Activated CD4-positive, alpha-beta T cell treated with anti-CD3 and anti-CD28 coated beads, Interleukin-2, amount 50 U/mL, for 16 hours (primary cell): ENCODE data around the gene PCDHGB3.
"Not testable (repeated sequence)": the region's sequence is repeated elsewhere in the genome, so short reads cannot be mapped to it uniquely, and the experiment has no call there.

ENCODE experiments used
- DNase-seq: peaks from one replicate; pipeline ENCODE4 v3.0.0-alpha.2; 2020

Gene PCDHGB3

DNA sequence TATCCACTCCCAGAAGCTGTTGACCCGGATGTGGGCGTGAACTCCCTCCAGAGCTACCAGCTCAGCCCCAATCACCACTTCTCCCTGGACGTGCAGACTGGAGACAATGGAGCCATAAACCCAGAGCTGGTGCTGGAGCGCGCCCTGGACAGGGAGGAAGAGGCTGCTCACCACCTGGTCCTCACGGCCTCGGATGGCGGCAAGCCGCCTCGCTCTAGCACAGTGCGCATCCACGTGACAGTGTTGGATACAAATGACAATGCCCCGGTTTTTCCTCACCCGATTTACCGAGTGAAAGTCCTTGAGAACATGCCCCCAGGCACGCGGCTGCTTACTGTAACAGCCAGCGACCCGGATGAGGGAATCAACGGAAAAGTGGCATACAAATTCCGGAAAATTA is 23.2 kb downstream of the PCDHGB3 start:
- DNase-seq: no peak

DNA sequence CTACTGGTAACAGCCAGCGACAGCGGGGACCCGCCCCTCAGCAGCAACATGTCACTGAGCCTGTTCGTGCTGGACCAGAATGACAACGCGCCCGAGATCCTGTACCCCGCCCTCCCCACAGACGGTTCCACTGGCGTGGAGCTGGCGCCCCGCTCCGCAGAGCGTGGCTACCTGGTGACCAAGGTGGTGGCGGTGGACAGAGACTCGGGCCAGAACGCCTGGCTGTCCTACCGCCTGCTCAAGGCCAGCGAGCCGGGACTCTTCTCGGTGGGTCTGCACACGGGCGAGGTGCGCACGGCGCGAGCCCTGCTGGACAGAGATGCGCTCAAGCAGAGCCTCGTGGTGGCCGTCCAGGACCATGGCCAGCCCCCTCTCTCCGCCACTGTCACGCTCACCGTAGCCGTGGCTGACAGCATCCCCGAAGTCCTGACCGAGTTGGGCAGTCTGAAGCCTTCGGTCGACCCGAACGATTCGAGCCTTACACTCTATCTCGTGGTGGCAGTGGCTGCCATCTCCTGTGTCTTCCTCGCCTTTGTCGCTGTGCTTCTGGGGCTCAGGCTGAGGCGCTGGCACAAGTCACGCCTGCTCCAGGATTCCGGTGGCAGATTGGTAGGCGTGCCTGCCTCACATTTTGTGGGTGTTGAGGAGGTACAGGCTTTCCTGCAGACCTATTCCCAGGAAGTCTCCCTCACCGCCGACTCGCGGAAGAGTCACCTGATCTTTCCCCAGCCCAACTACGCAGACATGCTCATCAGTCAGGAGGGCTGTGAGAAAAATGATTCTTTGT is 24.6 kb downstream of the PCDHGB3 start:
- not testable (repeated sequence) for DNase-seq

DNA sequence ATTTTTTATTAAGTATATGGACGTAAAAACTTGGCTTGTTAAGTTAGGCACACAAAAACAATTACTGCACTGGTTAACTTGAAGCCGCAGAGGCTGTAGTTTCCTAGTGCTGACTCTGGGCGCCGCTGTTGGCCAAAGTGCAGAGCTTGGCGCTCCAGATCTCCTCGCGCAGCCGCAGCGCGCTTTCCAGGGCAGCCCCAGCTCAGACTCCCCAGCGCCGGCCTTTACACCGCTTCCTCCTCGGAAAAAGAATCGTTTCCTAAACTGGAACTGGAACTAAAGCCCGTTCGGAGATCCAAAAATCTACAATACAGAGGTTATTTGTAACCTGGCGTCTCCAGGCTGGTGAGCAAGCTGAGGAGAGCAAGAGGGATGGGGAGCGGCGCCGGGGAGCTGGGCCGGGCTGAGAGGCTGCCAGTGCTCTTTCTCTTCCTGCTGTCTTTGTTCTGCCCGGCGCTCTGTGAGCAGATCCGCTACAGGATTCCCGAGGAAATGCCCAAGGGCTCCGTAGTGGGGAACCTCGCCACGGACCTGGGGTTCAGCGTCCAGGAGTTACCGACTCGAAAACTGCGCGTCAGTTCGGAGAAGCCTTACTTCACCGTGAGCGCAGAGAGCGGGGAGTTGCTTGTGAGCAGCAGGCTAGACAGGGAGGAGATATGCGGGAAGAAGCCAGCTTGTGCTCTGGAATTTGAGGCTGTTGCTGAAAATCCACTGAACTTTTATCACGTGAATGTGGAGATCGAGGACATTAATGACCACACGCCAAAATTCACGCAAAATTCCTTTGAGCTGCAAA is 27.9 kb downstream of the PCDHGB3 start, which contains the start of gene PCDHGB5:
Gene PCDHGB5, plus strand, starts transcription at position 192 of the 796 bp plus-strand sequence. Its CDS starts 181 bp downstream, at position 373.
- peak; percentile 48 for DNase-seq

DNA sequence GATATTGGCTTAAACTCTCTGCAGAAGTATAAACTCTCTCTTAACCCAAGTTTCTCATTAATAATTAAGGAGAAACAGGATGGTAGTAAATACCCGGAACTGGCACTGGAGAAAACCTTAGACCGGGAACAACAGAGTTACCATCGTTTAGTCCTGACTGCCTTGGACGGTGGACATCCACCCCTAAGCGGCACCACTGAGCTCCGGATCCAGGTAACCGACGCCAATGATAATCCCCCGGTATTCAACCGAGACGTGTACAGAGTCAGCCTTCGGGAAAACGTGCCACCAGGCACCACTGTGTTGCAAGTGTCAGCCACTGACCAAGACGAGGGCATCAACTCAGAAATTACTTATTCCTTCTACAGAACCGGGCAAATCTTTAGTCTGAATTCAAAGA is 28.6 kb downstream of the PCDHGB3 start:
- DNase-seq: no peak

DNA sequence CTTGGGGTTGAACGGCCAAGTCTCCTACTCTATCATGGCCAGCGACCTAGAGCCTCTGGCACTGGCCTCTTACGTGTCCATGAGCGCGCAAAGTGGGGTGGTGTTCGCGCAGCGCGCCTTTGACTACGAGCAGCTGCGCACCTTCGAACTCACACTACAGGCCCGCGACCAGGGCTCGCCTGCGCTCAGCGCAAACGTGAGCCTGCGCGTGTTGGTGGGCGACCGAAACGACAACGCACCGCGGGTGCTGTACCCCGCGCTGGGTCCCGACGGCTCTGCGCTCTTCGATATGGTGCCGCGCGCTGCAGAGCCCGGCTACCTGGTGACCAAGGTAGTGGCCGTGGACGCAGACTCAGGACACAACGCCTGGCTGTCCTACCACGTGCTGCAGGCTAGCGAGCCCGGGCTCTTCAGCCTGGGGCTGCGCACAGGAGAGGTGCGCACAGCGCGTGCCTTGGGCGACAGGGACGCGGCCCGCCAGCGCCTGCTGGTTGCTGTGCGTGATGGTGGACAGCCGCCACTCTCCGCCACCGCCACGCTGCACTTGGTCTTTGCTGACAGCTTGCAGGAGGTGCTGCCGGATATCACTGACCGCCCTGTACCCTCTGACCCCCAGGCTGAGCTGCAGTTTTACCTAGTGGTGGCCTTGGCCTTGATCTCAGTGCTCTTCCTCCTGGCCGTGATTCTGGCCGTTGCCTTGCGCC is 29.7 kb downstream of the PCDHGB3 start:
- DNase-seq: no peak

DNA sequence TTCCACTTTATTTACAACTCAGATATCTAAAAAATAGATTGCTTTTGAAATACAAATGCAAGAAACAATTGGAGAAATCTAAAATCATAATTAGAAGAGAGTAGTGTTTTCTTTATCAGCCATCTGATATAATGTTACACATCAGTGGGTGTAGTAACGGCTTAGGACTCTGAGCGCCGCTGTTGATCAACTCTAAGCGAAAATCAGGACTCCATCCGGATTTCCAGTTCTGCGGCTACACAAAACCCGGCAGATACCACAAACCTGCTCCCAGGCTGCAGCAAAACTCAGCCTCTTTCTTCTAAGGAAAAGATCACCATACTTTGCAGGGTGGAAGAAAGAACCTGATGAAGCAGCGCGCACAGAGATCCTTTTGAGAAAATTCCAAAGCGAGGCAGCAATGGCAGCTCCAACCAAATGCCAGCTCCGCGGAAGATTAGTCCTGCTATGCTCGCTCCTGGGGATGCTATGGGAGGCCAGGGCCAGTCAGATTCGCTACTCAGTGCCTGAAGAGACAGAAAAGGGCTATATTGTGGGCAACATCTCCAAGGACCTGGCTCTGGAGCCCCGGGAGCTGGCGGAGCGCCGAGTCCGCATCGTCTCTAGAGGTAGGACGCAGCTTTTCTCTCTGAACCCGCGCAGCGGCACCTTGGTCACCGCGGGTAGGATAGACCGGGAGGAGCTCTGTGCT is 32.7 kb downstream of the PCDHGB3 start, which contains the start of gene PCDHGA9:
Gene PCDHGA9, plus strand, starts transcription at position 226 of the 691 bp plus-strand sequence. Its CDS starts 175 bp downstream, at position 401.
- no peak for DNase-seq

DNA sequence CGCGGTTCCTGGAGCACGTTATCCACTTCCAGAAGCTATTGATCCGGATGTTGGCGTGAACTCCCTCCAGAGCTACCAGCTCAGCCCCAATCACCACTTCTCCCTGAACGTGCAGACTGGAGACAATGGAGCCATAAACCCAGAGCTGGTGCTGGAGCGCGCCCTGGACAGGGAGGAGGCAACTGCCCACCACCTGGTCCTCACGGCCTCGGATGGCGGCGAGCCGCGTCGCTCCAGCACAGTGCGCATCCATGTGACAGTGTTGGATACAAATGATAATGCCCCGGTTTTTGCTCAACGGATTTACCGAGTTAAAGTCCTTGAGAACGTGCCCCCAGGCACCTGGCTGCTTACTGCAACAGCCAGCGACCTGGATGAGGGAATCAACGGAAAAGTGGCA is 33.3 kb downstream of the PCDHGB3 start:
- DNase-seq: no peak

DNA sequence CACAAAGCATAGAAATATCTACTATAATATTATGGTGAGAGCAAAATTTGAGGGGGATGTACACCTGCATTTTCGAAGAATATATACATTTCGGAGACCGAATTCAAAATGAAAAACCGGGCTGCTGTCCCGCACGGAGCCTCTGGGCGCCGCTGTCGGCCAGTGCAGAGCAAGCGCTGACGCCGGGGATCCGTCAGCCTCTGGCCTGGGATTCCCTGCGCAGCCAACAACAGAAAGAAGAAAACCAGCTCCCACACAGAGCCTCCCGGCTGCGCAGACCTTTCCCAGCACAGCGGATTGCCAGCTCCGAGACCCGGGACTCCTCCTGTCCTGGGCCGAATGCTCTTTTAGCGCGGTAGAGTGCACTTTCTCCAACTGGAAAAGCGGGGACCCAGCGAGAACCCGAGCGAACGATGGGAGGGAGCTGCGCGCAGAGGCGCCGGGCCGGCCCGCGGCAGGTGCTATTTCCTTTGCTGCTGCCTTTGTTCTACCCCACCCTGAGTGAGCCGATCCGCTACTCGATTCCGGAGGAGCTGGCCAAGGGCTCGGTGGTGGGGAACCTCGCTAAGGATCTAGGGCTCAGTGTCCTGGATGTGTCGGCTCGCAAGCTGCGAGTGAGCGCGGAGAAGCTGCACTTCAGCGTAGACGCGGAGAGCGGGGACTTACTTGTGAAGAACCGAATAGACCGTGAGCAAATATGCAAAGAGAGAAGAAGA is 37.9 kb downstream of the PCDHGB3 start, which contains the start of gene PCDHGB6:
Gene PCDHGB6, plus strand, starts transcription at position 232 of the 716 bp plus-strand sequence. Its CDS starts 182 bp downstream, at position 414.
- DNase-seq: peak; percentile 31

DNA sequence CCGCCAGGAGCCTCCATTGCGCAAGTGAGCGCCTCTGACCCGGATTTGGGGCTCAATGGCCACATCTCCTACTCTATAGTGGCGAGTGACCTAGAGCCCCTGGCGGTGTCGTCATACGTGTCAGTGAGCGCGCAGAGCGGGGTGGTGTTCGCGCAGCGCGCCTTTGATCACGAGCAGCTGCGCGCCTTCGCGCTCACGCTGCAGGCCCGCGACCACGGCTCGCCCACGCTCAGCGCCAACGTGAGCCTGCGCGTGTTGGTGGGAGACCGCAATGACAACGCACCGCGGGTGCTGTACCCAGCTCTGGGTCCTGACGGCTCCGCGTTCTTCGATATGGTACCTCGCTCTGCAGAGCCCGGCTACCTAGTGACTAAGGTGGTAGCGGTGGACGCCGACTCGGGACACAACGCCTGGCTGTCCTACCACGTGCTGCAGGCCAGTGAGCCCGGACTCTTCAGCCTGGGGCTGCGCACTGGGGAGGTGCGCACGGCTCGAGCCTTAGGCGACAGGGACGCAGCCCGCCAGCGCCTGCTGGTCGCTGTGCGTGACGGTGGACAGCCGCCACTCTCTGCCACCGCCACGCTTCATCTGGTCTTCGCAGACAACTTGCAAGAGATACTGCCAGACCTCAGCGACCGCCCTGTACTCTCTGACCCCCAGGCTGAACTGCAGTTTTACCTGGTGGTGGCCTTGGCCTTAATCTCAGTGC is 39.7 kb downstream of the PCDHGB3 start:
- no peak for DNase-seq

DNA sequence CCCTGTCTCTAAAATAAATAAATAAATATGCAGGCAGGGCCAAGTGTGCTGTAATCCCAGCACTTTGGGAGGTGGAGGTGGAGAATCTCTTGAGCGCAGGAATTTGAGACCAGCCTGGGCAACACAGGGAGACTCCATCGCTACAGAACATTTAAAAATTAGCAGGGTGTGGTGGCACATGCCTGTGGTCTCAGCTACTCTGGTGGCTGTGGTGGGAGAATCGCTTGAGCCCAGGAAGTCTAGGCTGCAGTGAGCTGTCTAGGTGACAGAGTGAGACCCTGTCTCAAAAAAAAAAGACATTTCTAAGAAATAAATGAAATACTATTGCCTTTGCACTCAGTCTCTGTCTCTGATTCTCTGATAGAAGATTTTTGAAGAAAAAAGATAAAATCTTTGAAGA is 41.5 kb downstream of the PCDHGB3 start:
- no peak for DNase-seq

DNA sequence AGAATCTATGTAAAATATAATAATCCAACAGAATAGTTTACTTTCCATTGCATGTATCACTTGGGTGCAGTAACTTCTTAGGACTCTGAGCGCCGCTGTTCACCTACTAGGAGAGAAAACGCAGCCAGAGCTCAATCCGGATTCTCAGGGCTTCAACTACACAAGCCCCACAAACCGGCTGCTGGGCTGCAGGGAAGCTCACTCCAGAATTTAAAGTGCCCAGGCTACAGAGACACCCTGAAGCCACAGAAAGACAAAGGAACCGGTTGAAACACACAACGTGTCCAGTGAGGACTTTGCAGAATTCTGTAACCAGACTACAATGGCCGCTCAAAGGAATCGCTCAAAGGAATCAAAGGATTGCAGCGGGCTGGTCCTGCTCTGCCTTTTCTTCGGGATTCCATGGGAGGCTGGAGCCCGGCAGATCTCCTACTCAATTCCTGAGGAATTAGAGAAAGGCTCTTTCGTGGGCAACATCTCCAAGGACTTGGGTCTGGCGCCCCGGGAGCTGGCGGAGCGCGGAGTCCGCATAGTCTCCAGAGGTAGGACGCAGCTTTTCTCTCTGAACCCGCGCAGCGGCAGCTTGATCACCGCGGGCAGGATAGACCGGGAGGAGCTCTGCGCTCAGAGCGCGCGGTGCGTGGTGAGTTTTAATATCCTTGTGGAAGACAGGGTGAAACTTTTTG is 43.0 kb downstream of the PCDHGB3 start, which contains the start of gene PCDHGA10:
Gene PCDHGA10, plus strand, starts transcription at position 134 of the 686 bp plus-strand sequence. Its CDS starts 189 bp downstream, at position 323.
- peak; percentile 57 for DNase-seq

DNA sequence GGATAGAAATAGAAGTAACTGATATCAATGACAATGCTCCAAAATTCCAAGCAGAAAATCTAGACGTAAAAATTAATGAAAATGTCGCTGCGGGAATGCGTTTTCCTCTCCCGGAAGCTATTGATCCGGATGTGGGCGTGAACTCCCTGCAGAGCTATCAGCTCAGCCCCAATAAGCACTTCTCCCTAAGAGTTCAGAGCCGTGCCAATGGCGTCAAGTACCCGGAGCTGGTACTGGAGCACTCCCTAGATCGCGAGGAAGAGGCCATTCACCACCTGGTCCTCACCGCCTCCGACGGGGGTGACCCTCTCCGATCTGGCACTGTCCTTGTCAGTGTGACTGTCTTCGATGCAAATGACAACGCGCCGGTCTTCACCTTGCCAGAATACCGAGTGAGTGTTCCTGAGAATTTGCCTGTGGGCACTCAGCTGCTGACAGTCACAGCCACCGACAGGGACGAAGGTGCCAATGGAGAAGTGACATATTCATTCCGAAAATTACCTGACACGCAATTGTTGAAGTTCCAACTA is 43.6 kb downstream of the PCDHGB3 start:
- no peak for DNase-seq

DNA sequence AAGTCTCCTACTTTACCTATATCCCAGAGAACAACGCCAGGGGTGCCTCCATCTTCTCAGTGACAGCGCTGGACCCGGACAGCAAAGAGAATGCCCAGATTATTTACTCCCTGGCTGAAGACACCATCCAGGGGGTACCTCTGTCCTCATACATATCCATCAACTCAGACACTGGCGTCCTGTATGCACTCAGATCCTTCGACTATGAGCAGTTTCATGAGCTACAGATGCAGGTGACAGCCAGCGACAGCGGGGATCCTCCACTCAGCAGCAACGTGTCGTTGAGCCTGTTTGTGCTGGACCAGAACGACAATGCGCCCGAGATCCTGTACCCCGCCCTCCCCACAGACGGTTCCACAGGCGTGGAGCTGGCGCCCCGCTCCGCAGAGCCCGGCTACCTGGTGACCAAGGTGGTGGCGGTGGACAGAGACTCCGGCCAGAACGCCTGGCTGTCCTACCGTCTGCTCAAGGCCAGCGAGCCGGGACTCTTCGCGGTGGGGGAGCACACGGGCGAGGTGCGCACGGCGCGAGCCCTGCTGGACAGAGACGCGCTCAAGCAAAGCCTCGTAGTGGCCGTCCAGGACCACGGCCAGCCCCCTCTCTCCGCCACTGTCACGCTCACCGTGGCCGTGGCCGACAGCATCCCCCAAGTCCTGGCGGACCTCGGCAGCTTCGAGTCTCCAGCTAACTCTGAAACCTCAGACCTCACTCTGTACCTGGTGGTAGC is 44.7 kb downstream of the PCDHGB3 start:
- not testable (repeated sequence) for DNase-seq

DNA sequence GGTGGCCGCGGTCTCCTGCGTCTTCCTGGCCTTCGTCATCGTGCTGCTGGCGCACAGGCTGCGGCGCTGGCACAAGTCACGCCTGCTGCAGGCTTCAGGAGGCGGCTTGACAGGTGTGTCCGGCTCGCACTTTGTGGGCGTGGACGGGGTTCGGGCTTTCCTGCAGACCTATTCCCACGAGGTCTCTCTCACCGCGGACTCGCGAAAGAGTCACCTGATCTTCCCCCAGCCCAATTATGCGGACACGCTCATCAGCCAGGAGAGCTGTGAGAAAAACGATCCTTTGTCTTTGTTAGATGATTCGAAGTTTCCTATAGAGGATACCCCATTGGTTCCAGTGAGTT is 45.2 kb downstream of the PCDHGB3 start:
- DNase-seq: not testable (repeated sequence)

DNA sequence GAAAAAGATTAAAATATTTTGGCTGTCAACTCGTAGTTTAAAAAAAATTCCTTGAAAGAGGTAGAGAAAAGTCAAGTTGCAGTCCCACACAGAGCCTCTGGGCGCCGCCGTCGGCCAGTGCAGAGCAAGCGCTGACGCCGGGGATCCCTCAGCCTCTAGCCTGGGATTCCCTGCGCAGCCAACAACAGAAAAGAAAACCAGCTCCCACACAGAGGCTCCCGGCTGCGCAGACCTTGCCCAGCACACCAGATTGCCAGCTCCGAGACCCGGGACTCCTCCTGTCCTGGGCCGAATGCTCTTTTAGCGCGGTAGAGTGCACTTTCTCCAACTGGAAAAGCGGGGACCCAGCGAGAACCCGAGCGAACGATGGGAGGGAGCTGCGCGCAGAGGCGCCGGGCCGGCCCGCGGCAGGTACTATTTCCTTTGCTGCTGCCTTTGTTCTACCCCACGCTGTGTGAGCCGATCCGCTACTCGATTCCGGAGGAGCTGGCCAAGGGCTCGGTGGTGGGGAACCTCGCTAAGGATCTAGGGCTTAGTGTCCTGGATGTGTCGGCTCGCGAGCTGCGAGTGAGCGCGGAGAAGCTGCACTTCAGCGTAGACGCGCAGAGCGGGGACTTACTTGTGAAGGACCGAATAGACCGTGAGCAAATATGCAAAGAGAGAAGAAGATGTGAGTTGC is 47.6 kb downstream of the PCDHGB3 start, which contains the start of gene PCDHGB7:
Gene PCDHGB7, plus strand, starts transcription at position 184 of the 679 bp plus-strand sequence. Its CDS starts 183 bp downstream, at position 367.
- peak; percentile 54 for DNase-seq

DNA sequence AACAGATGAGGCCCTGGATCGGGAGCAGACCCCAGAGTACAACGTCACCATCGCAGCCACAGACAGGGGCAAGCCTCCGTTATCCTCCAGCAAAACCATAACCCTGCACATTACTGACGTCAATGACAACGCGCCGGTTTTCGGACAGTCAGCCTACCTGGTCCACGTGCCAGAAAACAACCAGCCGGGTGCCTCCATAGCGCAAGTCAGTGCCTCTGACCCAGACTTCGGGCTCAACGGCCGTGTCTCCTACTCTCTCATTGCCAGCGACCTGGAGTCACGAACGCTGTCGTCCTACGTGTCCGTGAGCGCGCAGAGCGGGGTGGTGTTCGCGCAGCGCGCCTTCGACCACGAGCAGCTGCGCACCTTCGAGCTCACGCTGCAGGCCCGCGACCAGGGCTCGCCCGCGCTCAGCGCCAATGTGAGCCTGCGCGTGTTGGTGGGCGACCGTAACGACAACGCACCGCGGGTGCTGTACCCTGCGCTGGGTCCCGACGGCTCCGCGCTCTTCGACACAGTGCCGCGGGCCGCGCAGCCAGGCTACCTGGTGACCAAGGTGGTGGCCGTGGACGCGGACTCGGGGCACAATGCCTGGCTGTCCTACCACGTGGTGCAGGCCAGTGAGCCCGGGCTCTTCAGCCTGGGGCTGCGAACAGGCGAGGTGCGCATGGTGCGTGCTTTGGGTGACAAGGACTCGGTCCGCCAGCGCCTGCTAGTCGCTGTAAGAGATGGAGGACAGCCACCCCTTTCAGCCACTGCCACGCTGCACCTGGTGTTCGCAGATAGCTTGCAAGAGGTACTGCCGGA is 49.2 kb downstream of the PCDHGB3 start:
- no peak for DNase-seq

DNA sequence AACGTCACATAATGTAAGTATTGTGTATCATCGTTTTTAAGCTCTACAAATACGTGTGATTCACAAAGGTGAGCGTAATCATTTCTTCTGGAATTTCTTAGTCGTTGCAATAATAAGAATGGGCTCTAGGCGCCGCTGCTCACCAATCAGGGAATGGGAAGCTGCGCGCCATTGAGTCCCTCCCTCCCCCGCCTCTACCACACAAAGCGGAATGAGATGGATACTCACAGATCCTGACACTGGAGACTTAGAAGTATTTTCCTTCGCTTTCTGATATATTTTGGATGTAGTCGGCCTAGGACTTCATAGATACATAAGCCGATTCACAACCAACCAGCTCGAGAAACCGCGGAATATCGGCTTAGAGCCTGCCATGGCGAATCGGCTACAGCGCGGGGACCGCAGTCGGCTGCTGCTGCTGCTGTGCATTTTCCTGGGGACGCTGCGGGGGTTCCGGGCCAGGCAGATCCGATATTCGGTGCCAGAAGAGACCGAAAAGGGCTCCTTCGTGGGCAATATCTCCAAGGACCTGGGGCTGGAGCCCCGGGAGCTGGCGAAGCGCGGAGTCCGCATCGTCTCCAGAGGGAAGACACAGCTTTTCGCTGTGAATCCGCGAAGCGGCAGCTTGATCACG is 50.9 kb downstream of the PCDHGB3 start, which contains the start of gene PCDHGA11:
Gene PCDHGA11, plus strand, starts transcription at position 197 of the 634 bp plus-strand sequence. Its CDS starts 177 bp downstream, at position 374.
- DNase-seq: peak; percentile 53
